ENCODE measurements around the gene C12orf56. TPM values are rescaled to one million over a fixed set of nuclear protein-coding genes. Genes with fewer than 3 reads are reported as not detected.

Gene C12orf56
- total and polyA plus RNA-seq, 2 donors (not counting 3 experiments of a cell fraction or from before 2014, with no cell fraction given): 0.06 TPM; not detected in 1

DNA sequence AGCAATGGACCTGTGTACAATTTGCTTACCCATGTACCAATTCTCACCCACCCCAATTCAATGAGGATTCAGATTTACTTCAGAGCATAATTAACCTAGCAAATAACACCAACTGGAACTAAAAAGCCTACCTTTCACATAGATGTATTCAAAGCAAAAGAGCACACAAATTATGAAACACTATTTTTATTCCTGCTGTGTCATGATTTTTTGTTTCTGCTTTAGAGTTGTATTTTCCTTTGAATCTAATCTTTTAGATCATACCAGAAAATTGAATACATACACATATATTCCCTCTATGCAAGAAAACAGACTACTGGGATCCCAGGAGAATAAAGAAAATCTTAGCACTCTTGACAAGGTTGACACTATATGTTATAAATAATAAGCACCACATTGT is 174.3 kb downstream of the C12orf56 start:
- no peak for FAIRE-seq
- Histone ChIP-seq H3K9ac (replicated peaks; ENCODE audit: extremely low read depth, insufficient read depth, low read length) (no peak overlapping the region), H3K9me1 (replicated peaks; ENCODE audit: control insufficient read depth, extremely low read depth, insufficient read depth, low read length) (no peaks in the 10 kb centered on the region), H3K27ac (ENCODE audit: insufficient read depth, low read depth, low read length) (no peak overlapping the region), H3K9me3 (replicated peaks; ENCODE audit: control insufficient read depth, insufficient read depth, low read length) (no peaks in the 10 kb centered on the region), H4K20me1 (replicated peaks; ENCODE audit: control insufficient read depth, extremely low read depth, insufficient read depth, low read length) (no peaks in the 10 kb centered on the region), H3K4me2 (ENCODE audit: insufficient read depth, low read length) (no peak overlapping the region), H3K4me1 (ENCODE audit: control insufficient read depth, extremely low read depth, insufficient read depth, low read length) (peaks cover 3% of the 10 kb centered on the region), H3K4me3 (replicated peaks in 1 of 3; ENCODE audit: insufficient read depth in 1 of 3, low read depth in 1 of 3, low read length in 3 of 3) (no peak overlapping the region), H3K79me2 (ENCODE audit: control insufficient read depth, insufficient read depth, low read length) (no peaks in the 10 kb centered on the region), H2AFZ (ENCODE audit: low read depth, low read length) (no peak overlapping the region), H3K27me3 (ENCODE audit: control insufficient read depth in 2 of 2, insufficient read depth in 2 of 2, low read length in 2 of 2) (no peaks in the 10 kb centered on the region), H3K36me3 (ENCODE audit: control insufficient read depth in 2 of 2, extremely low read depth in 1 of 2, insufficient read depth in 2 of 2, low read length in 2 of 2) (no peaks in the 10 kb centered on the region)
- dilution Hi-C loops (cut with MboI; ENCODE audit: extremely low pct_ligation_motif_present, low sequenced_read_pairs): no loop called here
- intact Hi-C loops (cut with micrococcal nuclease): no loop called here
- BruUV-seq (replicated peaks): no TSS peak
- CTCF ChIA-PET: interaction anchor here (0.6 to 2.5 kb wide), 7 partner anchors 9 to 389 kb away, joined by 3 to 6 read pairs (median 3); no protein-coding TSS in a partner anchor
- no peak for DNase-seq (ENCODE audit: low read depth, low spot score)
- POLR2A ChIA-PET: interaction anchor here (0.5 kb wide), 1 partner anchor 23 kb away, joined by 4 read pairs; no protein-coding TSS in a partner anchor
- no peak for TF ChIP-seq JUN (IDR thresholded peaks at IDR 0.05; ENCODE audit: borderline replicate concordance, insufficient read depth, insufficient read length, low read depth)
- no peak for TF ChIP-seq MYC (IDR thresholded peaks at IDR 0.05; ENCODE audit: low read depth, low read length)

Small RNA genes lying within 50 kb of the gene (small RNA-seq; reads per million reads assigned to genes)
- not detected for gene RF01210 (ENCODE audit: insufficient read depth, insufficient read length, low read depth, low replicate concordance)
- not detected for gene RNU5A-7P (ENCODE audit: insufficient read depth, insufficient read length, low read depth, low replicate concordance)

Other genes starting within 250 kb of the C12orf56 start
- 3.2 and 3.8 TPM in 2 replicates for gene KICS2, start 168.5 kb downstream of the C12orf56 start, total RNA-seq
- 1.4 and 1.6 TPM in 2 replicates for gene KICS2, start 168.5 kb downstream of the C12orf56 start, polyA plus RNA-seq
- 88.9 and 93.0 TPM in 2 replicates for gene XPOT, start 13.6 kb upstream of the C12orf56 start, total RNA-seq
- 19.0 and 21.9 TPM in 2 replicates for gene XPOT, start 13.6 kb upstream of the C12orf56 start, polyA plus RNA-seq
- 27.7 and 28.9 TPM in 2 replicates for gene TBK1, start 61.4 kb upstream of the C12orf56 start, total RNA-seq
- gene TBK1, start 61.4 kb upstream of the C12orf56 start, polyA plus RNA-seq: 5.9 and 8.0 TPM in 2 replicates
- 60.0 and 60.8 TPM in 2 replicates for gene RASSF3, start 219.7 kb upstream of the C12orf56 start, total RNA-seq
- gene RASSF3, start 219.7 kb upstream of the C12orf56 start, polyA plus RNA-seq: 16.8 and 20.2 TPM in 2 replicates